B cell (primary cell): Measurements from ENCODE around the gene MCOLN3.

Experiments used
- EZH2 ChIP-seq: IDR thresholded peaks from 2 replicates; pipeline ENCODE4 v1.6.1; 2012; ENCODE audit warnings: borderline replicate concordance, low read depth, mild to moderate bottlenecking, moderate library complexity, low read length; ENCODE audit not compliant: insufficient read depth, poor library complexity, severe bottlenecking
- TF ChIP-seq, protein P1 (sequence below): fragments of 200-600 bp; IDR thresholded peaks from one replicate; pipeline ENCODE4 v1.8.0; 2022; ENCODE audit warnings: antibody characterized with exemption, mild to moderate bottlenecking

DNA sequence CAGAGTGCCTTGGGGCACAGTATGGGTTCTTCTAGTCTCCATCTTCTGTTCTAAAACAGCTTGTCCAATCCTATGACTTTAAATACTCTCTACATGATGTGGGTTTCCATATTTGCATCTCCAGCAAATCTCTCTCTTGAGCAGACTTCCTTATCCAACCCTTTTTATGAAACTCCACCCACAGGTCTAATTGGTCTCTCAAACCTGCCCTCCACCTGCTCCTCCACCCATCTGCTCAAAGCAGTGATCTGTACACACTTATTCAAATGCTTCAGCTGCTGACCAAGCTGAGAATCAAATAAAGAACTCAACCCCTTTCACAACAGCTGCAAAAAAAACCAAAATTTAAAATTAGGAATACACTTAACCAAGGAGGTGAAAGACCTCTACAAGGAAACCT, 62.9 kb downstream of the MCOLN3 start:
- TF ChIP-seq, protein P1, sequence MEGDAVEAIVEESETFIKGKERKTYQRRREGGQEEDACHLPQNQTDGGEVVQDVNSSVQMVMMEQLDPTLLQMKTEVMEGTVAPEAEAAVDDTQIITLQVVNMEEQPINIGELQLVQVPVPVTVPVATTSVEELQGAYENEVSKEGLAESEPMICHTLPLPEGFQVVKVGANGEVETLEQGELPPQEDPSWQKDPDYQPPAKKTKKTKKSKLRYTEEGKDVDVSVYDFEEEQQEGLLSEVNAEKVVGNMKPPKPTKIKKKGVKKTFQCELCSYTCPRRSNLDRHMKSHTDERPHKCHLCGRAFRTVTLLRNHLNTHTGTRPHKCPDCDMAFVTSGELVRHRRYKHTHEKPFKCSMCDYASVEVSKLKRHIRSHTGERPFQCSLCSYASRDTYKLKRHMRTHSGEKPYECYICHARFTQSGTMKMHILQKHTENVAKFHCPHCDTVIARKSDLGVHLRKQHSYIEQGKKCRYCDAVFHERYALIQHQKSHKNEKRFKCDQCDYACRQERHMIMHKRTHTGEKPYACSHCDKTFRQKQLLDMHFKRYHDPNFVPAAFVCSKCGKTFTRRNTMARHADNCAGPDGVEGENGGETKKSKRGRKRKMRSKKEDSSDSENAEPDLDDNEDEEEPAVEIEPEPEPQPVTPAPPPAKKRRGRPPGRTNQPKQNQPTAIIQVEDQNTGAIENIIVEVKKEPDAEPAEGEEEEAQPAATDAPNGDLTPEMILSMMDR = no peak
- no peak for TF ChIP-seq EZH2
